ENCODE results near the gene BSCL2.

- TF ChIP-seq CTCF (IDR thresholded peaks at IDR 0.05) = no peak
- no peak for TF ChIP-seq ZFX (IDR thresholded peaks at IDR 0.05; ENCODE audit: borderline replicate concordance)
These were observed 35.4 kb downstream of the BSCL2 start, which contains the start of the genes LBHD1 and UQCC3 for GRCh38 chr11:62671608-62672389.
